Measurements from ENCODE around the gene DKK3. TPM values are rescaled to one million over a fixed set of nuclear protein-coding genes. Genes with fewer than 3 reads are reported as not detected.

DKK3 gene
- polyA plus RNA-seq, 2 of the 4 experiments (the other 2 are of a cell fraction): 18.4 to 20.8 TPM

DNA sequence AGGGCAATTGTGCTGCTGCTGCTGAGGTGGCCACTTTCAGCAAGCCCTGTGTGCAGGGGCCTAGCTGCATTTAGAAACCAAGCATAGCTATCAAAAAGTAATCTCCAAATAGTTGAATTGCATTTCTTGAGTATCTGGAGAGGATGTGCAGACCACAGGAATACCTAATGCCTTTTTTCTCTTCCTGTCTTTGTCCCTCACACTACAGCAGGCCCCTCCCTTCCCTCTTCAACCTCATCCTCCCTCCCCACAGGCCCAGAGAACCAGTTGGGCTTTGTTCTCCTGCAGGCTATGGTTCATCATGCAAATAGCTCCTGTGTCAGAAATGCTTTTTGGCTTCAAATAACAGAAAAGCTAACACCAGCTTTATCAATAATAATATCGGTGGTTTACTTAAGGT lies 47.7 kb downstream of the DKK3 start:
- Histone ChIP-seq H3K9me3 (no peaks in the 10 kb centered on the region), H3K4me1 (no peaks in the 10 kb centered on the region), H3K4me3 (no peak overlapping the region), H3K4me2 (no peak overlapping the region), H3K27ac (no peak overlapping the region)
- ChIA-PET CTCF (interaction anchor here (2.2 kb wide), 1 partner anchor 87 kb away, joined by 10 read pairs; no protein-coding TSS in a partner anchor), POLR2A (no interaction called here)
- DNase-seq (ENCODE audit: low read depth in 1 of 2, low spot score in 1 of 2) (no peak), ATAC-seq (no peak), FAIRE-seq (no peak)
- 92% methylated on average over 1 of the region's 1 CpG for WGBS (ENCODE audit: missing lambda C conversion rate)
- no peak for TF ChIP-seq RAD21 (conservative IDR thresholded peaks at IDR 0.05 in 1 of 2, IDR thresholded peaks at IDR 0.05 in 1 of 2)
- no peak for TF ChIP-seq RCOR1 (IDR thresholded peaks at IDR 0.05; ENCODE audit: low read depth, low read length)
- TF ChIP-seq ZNF302 (CRISPR knock-in tag; IDR thresholded peaks at IDR 0.05): no peak
- no peak for TF ChIP-seq KDM5A (IDR thresholded peaks at IDR 0.05)
- TF ChIP-seq PBX3 (IDR thresholded peaks at IDR 0.05): no peak

DNA sequence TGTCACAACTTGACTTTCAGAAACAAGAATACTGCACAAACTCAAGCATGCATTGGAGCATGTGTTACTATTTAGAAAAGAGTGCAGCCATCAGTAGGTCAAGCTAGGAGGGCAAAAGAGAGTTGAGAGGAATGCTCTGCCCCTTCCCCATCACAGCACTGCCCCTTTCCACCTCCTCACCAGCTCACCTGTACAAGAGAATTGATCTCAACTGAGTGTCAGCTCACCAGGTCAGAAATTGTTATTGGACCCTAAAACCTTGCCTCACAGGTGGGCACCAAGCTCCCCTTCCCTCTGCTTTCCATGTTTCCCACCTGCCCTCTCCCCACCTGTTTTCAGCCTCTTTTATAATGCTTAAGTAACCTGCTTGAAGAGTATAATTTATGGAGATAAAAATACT lies 48.8 kb downstream of the DKK3 start:
- ChIA-PET POLR2A (no interaction called here), CTCF (interaction anchor here (0.9 to 2.2 kb wide), 3 partner anchors 12 to 56 kb away, joined by 3 to 5 read pairs (median 4); no protein-coding TSS in a partner anchor)
- Histone ChIP-seq H3K4me1 (no peaks in the 10 kb centered on the region), H3K9me3 (no peaks in the 10 kb centered on the region), H3K4me3 (no peak overlapping the region), H3K27ac (no peak overlapping the region), H3K4me2 (no peak overlapping the region)
- no peak for FAIRE-seq
- DNase-seq (ENCODE audit: low read depth in 1 of 2, low spot score in 1 of 2): no peak
- TF ChIP-seq EP300 (IDR thresholded peaks at IDR 0.05): no peak
- TF ChIP-seq TFCP2L1 (CRISPR knock-in tag; IDR thresholded peaks at IDR 0.05): no peak
- TF ChIP-seq CHD2 (IDR thresholded peaks at IDR 0.05; ENCODE audit: low read length, partially characterized antibody): no peak
- no peak for TF ChIP-seq ESRRA (IDR thresholded peaks at IDR 0.05; ENCODE audit: borderline replicate concordance, low read length)
- no peak for TF ChIP-seq CEBPB (IDR thresholded peaks at IDR 0.05)
- no peak for TF ChIP-seq MAFK (IDR thresholded peaks at IDR 0.05; ENCODE audit: partially characterized antibody)
- TF ChIP-seq HES2 (IDR thresholded peaks at IDR 0.05): no peak
- TF ChIP-seq KDM5A (IDR thresholded peaks at IDR 0.05): no peak
- TF ChIP-seq HOXA7 (CRISPR knock-in tag; IDR thresholded peaks at IDR 0.05): no peak
- ATAC-seq: no peak

- POLR2A ChIA-PET: no interaction called here
- 90% methylated on average over 11 of the region's 11 CpGs for WGBS (ENCODE audit: missing lambda C conversion rate)
- ATAC-seq: no peak
Observed at GRCh38 chr11:11958403-11959231, 49.8 kb downstream of the DKK3 start.

More at GRCh38 chr11:11958403-11959231, 49.8 kb downstream of the DKK3 start:
- no peaks in the 10 kb centered on the region for H3K9me3 ChIP-seq
- TF ChIP-seq CTCF (IDR thresholded peaks at IDR 0.05): no peak
- TF ChIP-seq HOXB5 (CRISPR knock-in tag; IDR thresholded peaks at IDR 0.05): no peak
- no peak for TF ChIP-seq HOXB13 (CRISPR knock-in tag; IDR thresholded peaks at IDR 0.05; ENCODE audit: low read depth)
- DNase-seq (ENCODE audit: low read depth in 1 of 2, low spot score in 1 of 2) (no peak), FAIRE-seq (no peak)
- no peak overlapping the region for H3K27ac ChIP-seq
- CTCF ChIA-PET: interaction anchor here (0.8 to 2.2 kb wide), 10 partner anchors 8 to 355 kb away, joined by 3 to 5 read pairs (median 4); no protein-coding TSS in a partner anchor
- no peaks in the 10 kb centered on the region for H3K4me1 ChIP-seq
- H3K4me3 ChIP-seq: no peak overlapping the region
- H3K4me2 ChIP-seq: no peak overlapping the region

Data from A549 (cell line).